Breast epithelium (tissue), 4 donors: ENCODE measurements around the gene YWHAH. TPM values are rescaled to one million over a fixed set of nuclear protein-coding genes. Genes with fewer than 3 reads are reported as not detected.

Experiments used
- DNase-seq, 2 donors: peaks; one replicate each; pipeline ENCODE4 v3.0.0-alpha.2; 2019; ENCODE audit warnings: low spot score in 2 of 2
- H3K27ac ChIP-seq, 2 donors: fragments of 200-600 bp; sonication (generic) in 1 of 2; one replicate each; pipeline ENCODE4 v1.5.1; 2016 to 2019; ENCODE audit warnings: mild to moderate bottlenecking in 1 of 2
- H3K27me3 ChIP-seq, 2 donors: fragments of 200-600 bp; sonication (generic) in 1 of 2; one replicate each; pipeline versions ENCODE4 v1.5.1 to v1.6.0; 2017 to 2019; ENCODE audit warnings: control low read depth in 1 of 2, mild to moderate bottlenecking in 1 of 2
- H3K36me3 ChIP-seq: fragments of 200-600 bp; one replicate; pipeline ENCODE4 v1.5.1; 2019
- H3K4me1 ChIP-seq, 2 donors: fragments of 200-600 bp; sonication (generic); one replicate each; pipeline ENCODE4 v1.5.1; 2016 to 2019; ENCODE audit warnings: control low read depth in 1 of 2
- H3K4me3 ChIP-seq, 3 donors: fragments of 200-600 bp; sonication (generic); 1 replicate in 2 of 3; 2 replicates in 1 of 3; pipeline ENCODE4 v1.5.1; 2016 to 2019; ENCODE audit warnings: mild to moderate bottlenecking in 3 of 3, moderate library complexity in 2 of 3
- H3K9me3 ChIP-seq, 2 donors: fragments of 200-600 bp; sonication (generic) in 1 of 2; one replicate each; pipeline ENCODE4 v1.5.1; 2016 to 2019; ENCODE audit warnings: control low read depth in 1 of 2
- POLR2A ChIP-seq: fragments of 450-650 bp; IDR thresholded peaks from one replicate; pipeline ENCODE4 v1.6.1; 2016; ENCODE audit warnings: antibody characterized with exemption, mild to moderate bottlenecking, moderate library complexity
- POLR2AphosphoS5 ChIP-seq, 3 donors: sonication (generic); formaldehyde crosslinking; IDR thresholded peaks; one replicate each; pipeline ENCODE4 v1.6.1; 2017; ENCODE audit warnings: antibody characterized with exemption in 3 of 3
- intact Hi-C: fragments of 100-400 bp; cut with DNase I; formaldehyde crosslinking; loops from one replicate; pipeline ENCODE4 v1.15.1; 2023; ENCODE audit warnings: low total_unique reads
- total RNA-seq, 3 donors: library from RNA; depleted of rRNA; stranded (reverse); fragments of >200 nt; gene quantifications; one replicate each; pipeline ENCODE4 v1.1.0, GENCODE V29; 2016
- TF ChIP-seq, protein P1 (sequence below), 3 donors: fragments of 450-650 bp; IDR thresholded peaks; one replicate each; pipeline ENCODE4 v1.5.1; 2016 to 2017; ENCODE audit warnings: antibody characterized with exemption in 3 of 3, mild to moderate bottlenecking in 3 of 3, moderate library complexity in 3 of 3

The YWHAH gene
- 10 to 100 TPM; 58.7 to 94.3 (median 85.9) TPM for total RNA-seq

GRCh38 chr22:31943978-31944699 is at the start of gene YWHAH:
Gene YWHAH (plus strand): TSS chr22:31944535. CDS start chr22:31944734, 199 bp downstream.
- intact Hi-C loops, result no loop called here
- TF ChIP-seq, protein P1, sequence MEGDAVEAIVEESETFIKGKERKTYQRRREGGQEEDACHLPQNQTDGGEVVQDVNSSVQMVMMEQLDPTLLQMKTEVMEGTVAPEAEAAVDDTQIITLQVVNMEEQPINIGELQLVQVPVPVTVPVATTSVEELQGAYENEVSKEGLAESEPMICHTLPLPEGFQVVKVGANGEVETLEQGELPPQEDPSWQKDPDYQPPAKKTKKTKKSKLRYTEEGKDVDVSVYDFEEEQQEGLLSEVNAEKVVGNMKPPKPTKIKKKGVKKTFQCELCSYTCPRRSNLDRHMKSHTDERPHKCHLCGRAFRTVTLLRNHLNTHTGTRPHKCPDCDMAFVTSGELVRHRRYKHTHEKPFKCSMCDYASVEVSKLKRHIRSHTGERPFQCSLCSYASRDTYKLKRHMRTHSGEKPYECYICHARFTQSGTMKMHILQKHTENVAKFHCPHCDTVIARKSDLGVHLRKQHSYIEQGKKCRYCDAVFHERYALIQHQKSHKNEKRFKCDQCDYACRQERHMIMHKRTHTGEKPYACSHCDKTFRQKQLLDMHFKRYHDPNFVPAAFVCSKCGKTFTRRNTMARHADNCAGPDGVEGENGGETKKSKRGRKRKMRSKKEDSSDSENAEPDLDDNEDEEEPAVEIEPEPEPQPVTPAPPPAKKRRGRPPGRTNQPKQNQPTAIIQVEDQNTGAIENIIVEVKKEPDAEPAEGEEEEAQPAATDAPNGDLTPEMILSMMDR (IDR thresholded peaks at IDR 0.05), result no peak
- TF ChIP-seq POLR2AphosphoS5 (IDR thresholded peaks at IDR 0.05) (peak; percentile 37 to 87 (median 76)), POLR2A (no peak)
- Histone ChIP-seq H3K4me3 (peak within 1 kb of the TSS; percentile 78 to 100 (median 94)), H3K9me3 (no peaks in the 10 kb centered on the region), H3K36me3 (no peaks in the 10 kb centered on the region), H3K27me3 (no peaks in the 10 kb centered on the region), H3K27ac (peak within 1 kb of the TSS; percentile 96 to 100), H3K4me1 (peaks cover 4 to 13% of the 10 kb centered on the region in 2 donors)
- peak; percentile 92 to 96 for DNase-seq

DNA sequence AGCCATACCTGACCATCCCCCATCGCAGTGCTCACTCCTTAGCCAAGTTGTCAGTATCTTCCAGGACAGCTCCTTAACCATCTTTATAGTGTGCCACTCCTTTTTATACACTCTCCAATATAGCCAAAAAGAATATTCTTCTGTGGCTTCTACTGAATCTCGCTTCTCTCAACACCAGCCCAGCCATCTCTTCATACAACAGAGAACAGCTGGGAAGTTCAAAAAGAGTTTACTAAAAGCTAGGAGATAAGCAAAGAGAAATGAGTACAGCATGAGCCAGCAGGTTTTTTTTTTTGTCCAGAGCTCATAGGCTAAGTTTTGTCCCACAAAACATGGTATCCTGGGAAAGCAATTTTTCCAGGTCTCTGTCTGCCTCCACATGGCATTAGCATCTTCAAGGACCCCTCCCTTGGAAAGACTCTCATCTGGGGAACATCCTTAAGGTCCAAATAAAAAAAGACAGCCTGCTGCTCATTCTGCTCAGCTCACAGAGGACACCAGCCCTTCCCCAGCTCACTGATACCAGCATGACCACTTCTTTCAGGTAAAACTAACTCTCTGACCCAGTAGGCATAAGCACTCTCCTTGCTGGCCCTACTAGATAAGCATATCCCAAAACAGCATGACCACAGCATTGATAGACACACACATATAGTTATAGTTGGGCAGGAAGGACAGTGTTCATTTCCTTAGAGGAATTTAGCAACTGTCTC is 48.8 kb upstream of the YWHAH start:
- DNase-seq, result no peak
- Histone ChIP-seq H3K4me3 (no peak overlapping the region), H3K36me3 (no peaks in the 10 kb centered on the region), H3K9me3 (no peaks in the 10 kb centered on the region), H3K27ac (no peak overlapping the region), H3K4me1 (no peaks in the 10 kb centered on the region), H3K27me3 (no peaks in the 10 kb centered on the region)
- intact Hi-C loops, result no loop called here
- TF ChIP-seq, protein P1 (IDR thresholded peaks at IDR 0.05), result no peak
- TF ChIP-seq POLR2A (no peak), POLR2AphosphoS5 (IDR thresholded peaks at IDR 0.05) (no peak)

DNA sequence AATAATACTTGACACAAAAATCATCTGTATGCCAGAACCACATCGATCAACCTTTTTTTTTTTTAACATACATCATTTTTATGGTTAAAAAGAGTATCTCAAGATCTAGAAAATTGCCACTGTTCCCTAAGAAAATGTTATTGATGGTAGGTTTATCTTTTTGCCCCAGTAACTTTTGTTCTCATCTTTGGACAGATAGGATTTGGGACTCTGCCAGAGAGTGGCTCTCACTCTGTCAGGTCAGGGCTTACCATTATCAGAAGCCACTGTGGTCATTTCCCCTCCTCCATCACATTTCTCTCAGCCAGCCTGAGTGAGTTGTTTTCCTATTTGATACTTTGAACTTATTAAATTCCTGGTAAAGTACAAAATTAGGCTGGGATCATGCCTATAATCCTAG is 47.9 kb upstream of the YWHAH start:
- Histone ChIP-seq H3K27ac (no peak overlapping the region), H3K4me1 (no peaks in the 10 kb centered on the region), H3K36me3 (no peaks in the 10 kb centered on the region), H3K27me3 (no peaks in the 10 kb centered on the region), H3K9me3 (no peaks in the 10 kb centered on the region), H3K4me3 (no peak overlapping the region)
- intact Hi-C loops, result no loop called here
- no peak for DNase-seq
- TF ChIP-seq POLR2AphosphoS5 (IDR thresholded peaks at IDR 0.05) (no peak), POLR2A (no peak)
- TF ChIP-seq, protein P1 (IDR thresholded peaks at IDR 0.05), result no peak

DNA sequence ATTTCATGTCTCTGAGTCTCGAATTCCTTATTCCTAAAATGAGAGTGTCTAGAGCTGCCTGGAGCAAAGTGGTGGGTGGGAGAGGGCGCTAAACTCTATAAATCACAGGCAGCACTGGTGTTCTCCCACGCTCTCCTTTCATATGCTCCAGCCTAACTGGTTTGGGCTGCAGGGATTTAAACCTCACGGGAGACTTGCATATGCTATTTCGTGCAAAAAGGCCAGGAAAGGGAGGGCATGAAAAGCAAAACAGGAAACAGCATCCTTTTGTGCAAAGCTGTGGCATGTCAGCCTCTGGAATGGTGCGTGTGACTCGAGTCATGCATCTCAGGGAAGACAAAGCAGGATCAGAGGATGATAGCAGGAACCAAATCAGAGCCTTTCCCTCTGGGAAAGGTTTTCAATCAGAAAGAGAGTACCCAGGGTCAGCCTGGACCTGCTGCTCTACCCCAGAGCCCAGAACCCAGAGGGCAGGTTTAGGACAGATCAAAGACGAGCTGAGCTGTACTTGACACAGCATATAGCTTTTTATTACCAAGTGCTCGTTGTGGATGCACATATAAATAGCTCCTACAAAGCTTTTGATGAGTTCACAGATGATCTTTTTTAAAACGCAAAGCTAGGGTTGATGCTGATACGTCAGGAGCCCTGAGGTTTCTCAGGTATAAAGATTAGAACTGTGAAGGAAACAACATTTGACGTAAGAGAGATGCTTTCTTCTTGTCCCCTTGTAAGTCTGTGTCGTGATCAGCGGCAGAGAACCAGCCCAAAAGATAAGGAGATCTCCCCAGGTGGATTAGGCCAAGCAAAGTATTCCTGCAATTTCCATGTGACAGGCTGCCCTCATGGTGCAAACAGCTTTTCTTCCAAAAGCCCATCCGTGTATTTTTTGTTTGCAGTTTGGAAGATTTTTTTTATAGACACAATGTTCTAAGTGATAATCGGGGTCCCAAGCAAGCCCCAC is 46.2 kb upstream of the YWHAH start:
- H3K4me3 ChIP-seq, result no peak overlapping the region
- no peaks in the 10 kb centered on the region for H3K4me1 ChIP-seq
- intact Hi-C loops, result no loop called here
- H3K27ac ChIP-seq, result no peak overlapping the region
- TF ChIP-seq, protein P1 (IDR thresholded peaks at IDR 0.05), result no peak
- no peak for TF ChIP-seq POLR2A
- TF ChIP-seq POLR2AphosphoS5 (IDR thresholded peaks at IDR 0.05), result no peak
- no peaks in the 10 kb centered on the region for H3K27me3 ChIP-seq
- DNase-seq, result no peak
- no peaks in the 10 kb centered on the region for H3K9me3 ChIP-seq
- H3K36me3 ChIP-seq, result no peaks in the 10 kb centered on the region
